HEK293 (cell line): ENCODE data around the gene LY86.

Source experiments
- CTCF ChIA-PET: fragments of 350-600 bp; formaldehyde crosslinking; extraction: SDS; loops from one replicate; lab custom pipeline; 2021; ENCODE audit warnings: antibody characterized with exemption; lab: Yijun Ruan, JAX
- POLR2A ChIA-PET: fragments of 300-600 bp; formaldehyde crosslinking; extraction: SDS; loops from one replicate; lab custom pipeline; 2020; ENCODE audit warnings: antibody characterized with exemption, inconsistent platforms; lab: Yijun Ruan, JAX
- H3K27ac ChIP-seq: fragments of 200-500 bp; sonication (Bioruptor generic); 2 replicates; pipeline ENCODE4 v1.5.1; 2014; ENCODE audit warnings: low read depth, low read length, control low read depth, inconsistent platforms; ENCODE audit errors: extremely low read depth
- H3K36me3 ChIP-seq, 2 experiments: fragments of 200-500 bp in 1 of 2; sonication (Bioruptor generic) in 1 of 2; 1 replicate in 1 of 2; 2 replicates in 1 of 2; pipeline ENCODE4 v1.5.1; 2014 to 2017; ENCODE audit warnings: inconsistent platforms in 2 of 2, low read length in 2 of 2; ENCODE audit not compliant: control insufficient read depth in 2 of 2, insufficient read depth in 1 of 2
- H3K4me1 ChIP-seq: fragments of 200-500 bp; sonication (Bioruptor generic); 2 replicates; pipeline ENCODE4 v1.5.1; 2014; ENCODE audit warnings: mild to moderate bottlenecking, low read length, inconsistent platforms; ENCODE audit not compliant: control insufficient read depth, insufficient read depth
- H3K4me3 ChIP-seq: 2 replicates; pipeline ENCODE4 v1.5.1; 2011; ENCODE audit warnings: low read depth, mild to moderate bottlenecking, control low read depth, low read length, moderate library complexity
- H3K9me3 ChIP-seq: fragments of 200-500 bp; sonication (Bioruptor generic); 2 replicates; pipeline ENCODE4 v1.5.1; 2014; ENCODE audit warnings: low read depth, low read length, inconsistent platforms; ENCODE audit not compliant: control insufficient read depth, insufficient read depth
- AEBP2 ChIP-seq: fragments of 450-650 bp; formaldehyde crosslinking; IDR thresholded peaks from 2 replicates; pipeline ENCODE4 v1.5.1; 2016; ENCODE audit warnings: missing biosample characterization, missing genetic modification characterization, borderline replicate concordance
- KLF7 ChIP-seq: fragments of 450-650 bp; formaldehyde crosslinking; IDR thresholded peaks from 2 replicates; pipeline ENCODE4 v1.5.1; 2016; ENCODE audit warnings: missing biosample characterization, missing genetic modification characterization, borderline replicate concordance
- OSR2 ChIP-seq: fragments of 450-650 bp; formaldehyde crosslinking; IDR thresholded peaks from 2 replicates; pipeline ENCODE4 v1.5.1; 2016; ENCODE audit warnings: missing biosample characterization, missing genetic modification characterization
- SALL2 ChIP-seq: fragments of 450-650 bp; formaldehyde crosslinking; IDR thresholded peaks from 2 replicates; pipeline ENCODE4 v1.5.0; 2017; ENCODE audit warnings: missing biosample characterization, mild to moderate bottlenecking, missing genetic modification characterization, borderline replicate concordance
- TCF7L2 ChIP-seq: IDR thresholded peaks from 2 replicates; pipeline ENCODE4 v1.6.1; 2011; ENCODE audit warnings: low read depth, mild to moderate bottlenecking, inconsistent platforms, low read length, moderate library complexity, borderline replicate concordance
- TRIM28 ChIP-seq: IDR thresholded peaks from 2 replicates; pipeline ENCODE4 v1.6.1; 2011; ENCODE audit warnings: low read length, control low read depth, borderline replicate concordance
- ZNF146 ChIP-seq: fragments of 450-650 bp; formaldehyde crosslinking; IDR thresholded peaks from 2 replicates; pipeline ENCODE4 v1.5.1; 2016; ENCODE audit warnings: missing biosample characterization, missing genetic modification characterization
- ZNF155 ChIP-seq: fragments of 450-650 bp; formaldehyde crosslinking; IDR thresholded peaks from 2 replicates; pipeline ENCODE4 v1.5.1; 2016; ENCODE audit warnings: missing biosample characterization, missing genetic modification characterization
- ZNF184 ChIP-seq: fragments of 450-650 bp; IDR thresholded peaks from 2 replicates; pipeline ENCODE4 v1.5.1; 2018; ENCODE audit warnings: missing biosample characterization, mild to moderate bottlenecking, missing genetic modification characterization
- ZNF311 ChIP-seq: fragments of 450-650 bp; formaldehyde crosslinking; IDR thresholded peaks from 2 replicates; pipeline ENCODE4 v1.5.1; 2017; ENCODE audit warnings: missing biosample characterization, missing genetic modification characterization, borderline replicate concordance
- ZNF324 ChIP-seq: fragments of 450-650 bp; formaldehyde crosslinking; IDR thresholded peaks from 2 replicates; pipeline ENCODE4 v1.5.1; 2016; ENCODE audit warnings: missing biosample characterization, missing genetic modification characterization
- ZNF362 ChIP-seq: fragments of 450-650 bp; formaldehyde crosslinking; IDR thresholded peaks from 2 replicates; pipeline ENCODE4 v1.5.1; 2016; ENCODE audit warnings: missing biosample characterization, missing genetic modification characterization
- ZNF391 ChIP-seq: fragments of 450-650 bp; formaldehyde crosslinking; IDR thresholded peaks from 2 replicates; pipeline ENCODE4 v1.5.1; 2016; ENCODE audit warnings: low read depth, missing biosample characterization, missing genetic modification characterization, borderline replicate concordance
- ZNF426 ChIP-seq: fragments of 450-650 bp; formaldehyde crosslinking; IDR thresholded peaks from 2 replicates; pipeline ENCODE4 v1.5.1; 2017; ENCODE audit warnings: missing biosample characterization, missing genetic modification characterization, mild to moderate bottlenecking, inconsistent platforms, moderate library complexity
- ZNF529 ChIP-seq: fragments of 450-650 bp; formaldehyde crosslinking; IDR thresholded peaks from 2 replicates; pipeline ENCODE4 v1.5.1; 2017; ENCODE audit warnings: missing genetic modification characterization, missing biosample characterization; ENCODE audit not compliant: insufficient replicate concordance
- ZNF549 ChIP-seq: fragments of 450-650 bp; IDR thresholded peaks from 2 replicates; pipeline ENCODE4 v1.5.1; 2018; ENCODE audit warnings: missing biosample characterization, missing genetic modification characterization, mild to moderate bottlenecking, inconsistent platforms, moderate library complexity
- ZNF623 ChIP-seq: fragments of 450-650 bp; formaldehyde crosslinking; IDR thresholded peaks from 2 replicates; pipeline ENCODE4 v1.5.1; 2016; ENCODE audit warnings: missing biosample characterization, missing genetic modification characterization
- ZNF629 ChIP-seq: fragments of 450-650 bp; formaldehyde crosslinking; IDR thresholded peaks from 2 replicates; pipeline ENCODE4 v1.5.1; 2017; ENCODE audit warnings: missing biosample characterization, missing genetic modification characterization
- ZNF776 ChIP-seq: fragments of 450-650 bp; formaldehyde crosslinking; IDR thresholded peaks from 2 replicates; pipeline ENCODE4 v1.5.0; 2017; ENCODE audit warnings: missing biosample characterization, missing genetic modification characterization, borderline replicate concordance
- ZNF777 ChIP-seq: fragments of 450-650 bp; formaldehyde crosslinking; IDR thresholded peaks from 2 replicates; pipeline ENCODE4 v1.5.1; 2017; ENCODE audit warnings: missing biosample characterization, missing genetic modification characterization, borderline replicate concordance
- ZNF830 ChIP-seq: fragments of 450-650 bp; IDR thresholded peaks from 2 replicates; pipeline ENCODE4 v1.5.0; 2018; ENCODE audit warnings: missing biosample characterization, missing genetic modification characterization, low read depth, mild to moderate bottlenecking, moderate library complexity

The LY86 gene

GRCh38 chr6:6542357-6542756, 46.2 kb upstream of the LY86 start:
- POLR2A ChIA-PET = no interaction called here
- H3K4me1 ChIP-seq = no peaks in the 10 kb centered on the region

GRCh38 chr6:6543181-6543879, 45.2 kb upstream of the LY86 start:
- POLR2A ChIA-PET = no interaction called here
- CTCF ChIA-PET = interaction anchor here (0.7 to 1.5 kb wide), 3 partner anchors 14 to 44 kb away, joined by 3 to 4 read pairs (median 3); no protein-coding TSS in a partner anchor

More at GRCh38 chr6:6542357-6542756, 46.2 kb upstream of the LY86 start:
- H3K4me3 ChIP-seq = no peak overlapping the region
- TF ChIP-seq ZNF146 (peak; percentile 19; the same call in 1 of the 2 replicates), SALL2 (no peak), ZNF184 (no peak), AEBP2 (tag by site-specific recombination) (no peak)
- no peak overlapping the region for H3K27ac ChIP-seq
- H3K36me3 ChIP-seq = no peaks in the 10 kb centered on the region
- H3K9me3 ChIP-seq = no peaks in the 10 kb centered on the region
- CTCF ChIA-PET = interaction anchor here (1.5 kb wide), 1 partner anchor 15 kb away, joined by 3 read pairs; no protein-coding TSS in a partner anchor

GRCh38 chr6:6545616-6546317, 42.8 kb upstream of the LY86 start:
- Histone ChIP-seq H3K4me1 (no peaks in the 10 kb centered on the region), H3K4me3 (no peak overlapping the region), H3K9me3 (no peaks in the 10 kb centered on the region), H3K36me3 (no peaks in the 10 kb centered on the region), H3K27ac (no peak overlapping the region)
- CTCF ChIA-PET = interaction anchor here (0.6 to 4.0 kb wide), 19 partner anchors 9 to 1402 kb away, joined by 3 to 48 read pairs (median 4); no protein-coding TSS in a partner anchor
- TF ChIP-seq ZNF146 (no peak), ZNF529 (tag by site-specific recombination) (no peak), TCF7L2 (no peak), ZNF362 (no peak), TRIM28 (no peak), ZNF629 (tag by site-specific recombination) (no peak), KLF7 (no peak), ZNF426 (tag by site-specific recombination) (no peak), ZNF830 (tag by site-specific recombination) (no peak)
- POLR2A ChIA-PET = no interaction called here

More at GRCh38 chr6:6543181-6543879, 45.2 kb upstream of the LY86 start:
- Histone ChIP-seq H3K4me1 (no peaks in the 10 kb centered on the region), H3K9me3 (no peaks in the 10 kb centered on the region), H3K27ac (no peak overlapping the region), H3K4me3 (no peak overlapping the region), H3K36me3 (no peaks in the 10 kb centered on the region)
- TF ChIP-seq ZNF549 (tag by site-specific recombination) (no peak), ZNF324 (tag by site-specific recombination) (no peak), ZNF311 (tag by site-specific recombination) (no peak), ZNF777 (no peak), ZNF623 (tag by site-specific recombination) (no peak), ZNF776 (tag by site-specific recombination) (no peak), OSR2 (no peak), ZNF155 (tag by site-specific recombination) (no peak), ZNF391 (tag by site-specific recombination) (no peak)
